ENCODE measurements around the gene UBAC2.

Gene UBAC2

GRCh38 chr13:99307648-99308339, 107.1 kb downstream of the UBAC2 start:
- in situ Hi-C loops (cut with MboI; ENCODE audit: low sequenced_read_pairs), result no loop called here

GRCh38 chr13:99308471-99309087, 107.9 kb downstream of the UBAC2 start:
- in situ Hi-C loops (cut with MboI; ENCODE audit: low sequenced_read_pairs), result no loop called here

GRCh38 chr13:99310382-99311031, 109.9 kb downstream of the UBAC2 start:
- in situ Hi-C loops (cut with MboI; ENCODE audit: low sequenced_read_pairs), result no loop called here

GRCh38 chr13:99311137-99311536, 110.5 kb downstream of the UBAC2 start:
- in situ Hi-C loops (cut with MboI; ENCODE audit: low sequenced_read_pairs), result no loop called here

GRCh38 chr13:99311748-99312492, 111.3 kb downstream of the UBAC2 start:
- in situ Hi-C loops (cut with MboI; ENCODE audit: low sequenced_read_pairs), result no loop called here

- in situ Hi-C loops (cut with MboI; ENCODE audit: low sequenced_read_pairs), result no loop called here
Observed at GRCh38 chr13:99312493-99312883, 111.8 kb downstream of the UBAC2 start.

GRCh38 chr13:99313501-99313900, 112.8 kb downstream of the UBAC2 start:
- in situ Hi-C loops (cut with MboI; ENCODE audit: low sequenced_read_pairs), result no loop called here

GRCh38 chr13:99313941-99314340, 113.3 kb downstream of the UBAC2 start:
- in situ Hi-C loops (cut with MboI; ENCODE audit: low sequenced_read_pairs), result no loop called here

GRCh38 chr13:99314640-99315176, 114.1 kb downstream of the UBAC2 start:
- in situ Hi-C loops (cut with MboI; ENCODE audit: low sequenced_read_pairs), result no loop called here

GRCh38 chr13:99315186-99315585, 114.5 kb downstream of the UBAC2 start:
- in situ Hi-C loops (cut with MboI; ENCODE audit: low sequenced_read_pairs), result no loop called here

- in situ Hi-C loops (cut with MboI; ENCODE audit: low sequenced_read_pairs), result no loop called here
Observed at GRCh38 chr13:99316224-99316623, 115.6 kb downstream of the UBAC2 start.

GRCh38 chr13:99316657-99317256, 116.1 kb downstream of the UBAC2 start:
- in situ Hi-C loops (cut with MboI; ENCODE audit: low sequenced_read_pairs), result no loop called here

- in situ Hi-C loops (cut with MboI; ENCODE audit: low sequenced_read_pairs), result no loop called here
Observed at GRCh38 chr13:99320693-99321481, 120.2 kb downstream of the UBAC2 start.

- in situ Hi-C loops (cut with MboI; ENCODE audit: low sequenced_read_pairs), result no loop called here
Observed at GRCh38 chr13:99321709-99322108, 121.1 kb downstream of the UBAC2 start.

GRCh38 chr13:99322297-99323103, 121.8 kb downstream of the UBAC2 start:
- in situ Hi-C loops (cut with MboI; ENCODE audit: low sequenced_read_pairs), result no loop called here

- in situ Hi-C loops (cut with MboI; ENCODE audit: low sequenced_read_pairs), result no loop called here
Observed at GRCh38 chr13:99323488-99323887, 122.8 kb downstream of the UBAC2 start.

GRCh38 chr13:99326012-99326411, 125.4 kb downstream of the UBAC2 start:
- in situ Hi-C loops (cut with MboI; ENCODE audit: low sequenced_read_pairs), result no loop called here

GRCh38 chr13:99327126-99327525, 126.5 kb downstream of the UBAC2 start:
- in situ Hi-C loops (cut with MboI; ENCODE audit: low sequenced_read_pairs), result no loop called here

GRCh38 chr13:99327761-99328160, 127.1 kb downstream of the UBAC2 start:
- in situ Hi-C loops (cut with MboI; ENCODE audit: low sequenced_read_pairs), result no loop called here
